IPS DF 4.7 (cell line): Measurements from ENCODE around the gene GTF2F2.

Source experiments
- DNase-seq: peaks from one replicate; pipeline ENCODE4 v3.0.0-alpha.2; 2013; ENCODE audit warnings: low spot score; ENCODE audit errors: extremely low read depth

Gene GTF2F2

GRCh38 chr13:45120967-45121831 is 889 bp downstream of the GTF2F2 start:
- no peak for DNase-seq

DNA sequence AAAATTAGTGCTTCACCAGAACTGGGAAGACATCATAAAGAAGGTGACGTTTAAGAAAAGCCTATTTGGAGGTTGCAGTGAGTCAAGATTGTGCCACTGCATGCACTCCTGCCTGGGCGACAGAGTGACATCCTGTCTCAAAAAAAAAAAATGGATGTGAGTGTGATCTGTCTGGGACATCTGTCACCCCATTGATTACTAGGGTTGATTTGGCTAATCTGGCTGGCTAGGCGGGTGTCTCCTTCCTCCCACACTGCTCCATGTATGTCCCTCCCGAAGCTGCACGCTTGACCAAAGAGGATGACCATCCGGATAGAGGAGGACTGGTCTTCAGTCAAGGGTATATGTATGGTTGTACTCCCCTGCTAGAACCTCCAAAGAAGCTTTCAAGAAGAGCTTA is 2.6 kb downstream of the GTF2F2 start:
- DNase-seq, result no peak

- DNase-seq, result no peak
Measured at GRCh38 chr13:45132369-45133064, 12.2 kb downstream of the GTF2F2 start.

- DNase-seq, result no peak
Measured at GRCh38 chr13:45133396-45134118, 13.2 kb downstream of the GTF2F2 start.

DNA sequence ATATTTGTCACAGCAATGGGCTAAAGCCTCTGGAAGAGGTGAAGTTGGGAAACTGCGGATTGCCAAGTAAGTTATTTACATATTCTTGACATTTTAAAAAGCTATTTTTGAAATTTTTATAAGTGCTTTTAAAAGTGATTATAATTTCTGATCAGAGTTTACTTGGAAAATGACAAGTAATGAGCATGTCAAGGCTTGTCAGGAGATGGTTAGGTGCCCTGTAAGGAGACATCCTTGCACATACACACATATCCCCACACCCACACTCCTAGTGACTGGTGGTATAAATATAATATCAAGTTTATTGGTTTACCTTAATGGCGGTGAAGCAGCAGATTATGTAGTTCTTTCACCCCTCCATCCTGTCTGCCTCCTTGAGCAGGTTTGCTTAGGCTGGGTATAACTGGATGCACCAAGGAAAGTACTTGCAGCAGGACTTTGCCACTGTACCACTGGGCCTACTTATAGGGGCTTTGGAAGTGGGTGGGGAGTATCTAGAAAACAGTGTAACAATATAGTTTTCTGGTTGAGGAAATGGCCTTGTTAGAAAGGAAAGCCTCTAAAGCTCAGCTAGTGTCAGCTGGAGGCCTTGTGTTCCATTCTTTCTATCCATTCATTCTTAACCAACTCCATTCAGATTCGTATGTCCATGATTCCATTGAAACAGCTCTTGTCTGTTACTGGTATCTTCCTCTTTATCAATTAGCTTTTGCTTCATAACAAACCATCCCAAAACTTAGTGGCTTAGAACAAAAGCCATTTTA is 16.6 kb downstream of the GTF2F2 start:
- DNase-seq, result no peak

DNA sequence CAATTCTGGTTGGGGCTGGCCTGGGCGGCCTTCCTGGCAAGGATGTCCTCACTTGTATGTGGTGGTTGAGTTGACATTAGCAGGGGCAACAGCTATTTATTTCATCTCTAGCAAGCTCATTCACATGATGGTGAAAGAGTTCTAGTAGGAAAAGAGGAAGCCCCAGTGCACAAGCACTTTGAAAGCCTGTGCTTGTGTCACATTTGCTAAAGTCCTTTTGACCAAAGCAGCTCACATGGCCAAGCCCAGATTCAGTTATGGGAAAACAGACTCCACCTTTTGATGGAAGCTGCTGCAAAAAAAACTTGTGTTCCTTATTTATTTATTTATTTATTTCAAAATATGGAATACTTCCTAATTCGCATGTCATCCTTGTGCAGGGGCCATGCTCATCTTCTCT is 17.2 kb downstream of the GTF2F2 start:
- no peak for DNase-seq

GRCh38 chr13:45138282-45138681 is 18.0 kb downstream of the GTF2F2 start:
- DNase-seq, result no peak

DNA sequence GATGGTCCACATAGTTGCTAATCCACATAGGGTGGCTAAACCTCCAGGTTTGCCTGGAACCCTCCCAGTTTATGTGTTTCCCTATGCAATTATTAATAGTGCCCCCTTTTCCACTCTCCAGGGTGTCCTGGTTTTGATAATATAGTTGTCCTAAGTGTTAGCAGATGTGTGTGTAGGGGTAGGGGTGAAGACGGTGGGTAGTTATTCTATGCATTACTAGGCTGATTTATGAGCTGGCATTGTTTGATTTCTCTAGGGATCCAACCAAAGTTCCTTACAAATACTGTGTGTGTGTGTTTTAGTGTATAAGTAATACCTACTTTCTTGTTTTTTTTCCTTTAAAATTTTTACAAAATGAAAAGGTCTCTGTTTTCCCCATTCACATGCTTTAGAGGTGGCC is 21.1 kb downstream of the GTF2F2 start:
- no peak for DNase-seq

GRCh38 chr13:45142440-45143345 is 22.4 kb downstream of the GTF2F2 start:
- no peak for DNase-seq

GRCh38 chr13:45143346-45143751 is 23.0 kb downstream of the GTF2F2 start:
- DNase-seq, result no peak

DNA sequence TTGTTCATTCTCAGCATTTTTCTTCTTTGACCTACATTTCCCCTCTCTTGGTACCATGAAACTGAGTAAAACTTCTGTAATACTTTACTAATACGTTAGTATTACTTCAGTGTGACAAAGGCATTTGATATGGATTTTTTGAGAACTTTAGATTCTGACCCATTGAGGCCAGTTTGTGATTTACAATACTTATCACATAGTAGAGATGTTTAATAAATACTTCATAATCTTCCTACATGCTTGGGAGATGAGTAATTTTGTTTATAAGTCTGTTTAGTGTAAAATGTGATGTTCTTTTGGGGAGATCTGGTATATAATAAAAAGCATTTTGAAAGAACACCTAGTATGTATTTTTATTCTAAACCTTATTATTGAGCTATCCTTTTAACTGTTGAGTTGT is 29.7 kb downstream of the GTF2F2 start:
- no peak for DNase-seq

GRCh38 chr13:45156565-45157361 is 36.5 kb downstream of the GTF2F2 start:
- DNase-seq, result no peak

DNA sequence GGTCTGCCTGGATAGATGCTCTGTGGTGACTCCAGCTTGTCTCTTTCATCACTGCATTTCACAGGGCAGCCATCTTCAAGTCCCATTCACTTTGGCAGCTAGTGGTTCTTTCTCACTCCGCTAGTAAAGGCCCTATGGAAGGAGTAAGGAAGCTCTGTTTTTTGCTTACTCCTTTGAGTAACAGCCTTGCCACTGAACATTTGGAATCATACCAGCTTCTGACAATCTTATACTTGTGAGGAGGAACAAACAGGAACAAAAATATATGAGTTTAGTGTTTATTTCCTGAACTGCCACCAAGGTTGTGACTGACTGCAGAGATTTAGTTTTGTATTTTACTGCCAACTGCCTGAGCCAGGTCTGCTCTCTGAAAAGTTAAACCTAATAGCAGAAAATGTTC is 41.9 kb downstream of the GTF2F2 start:
- DNase-seq, result no peak

GRCh38 chr13:45162821-45163220 is 42.5 kb downstream of the GTF2F2 start:
- DNase-seq, result no peak

DNA sequence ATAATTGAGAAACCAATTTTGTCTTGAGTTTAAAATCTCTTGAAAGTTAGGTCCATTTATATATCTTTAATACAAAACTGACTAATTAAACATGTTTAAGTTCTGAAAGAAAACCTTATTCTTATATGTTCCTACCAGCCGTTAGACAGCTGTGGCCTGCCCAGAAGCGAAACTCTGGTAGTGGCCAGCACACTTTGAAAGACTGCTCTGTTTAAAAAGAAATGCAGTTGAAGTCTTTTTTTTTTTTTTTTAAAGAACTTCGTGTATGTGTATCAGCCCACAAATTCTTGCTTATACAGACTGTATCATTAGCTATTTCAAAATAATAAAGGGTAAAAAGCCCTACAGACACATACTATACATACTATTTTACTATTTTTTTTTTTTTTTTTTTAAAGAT is 46.5 kb downstream of the GTF2F2 start:
- no peak for DNase-seq

- no peak for DNase-seq
Measured at GRCh38 chr13:45167611-45168554, 47.6 kb downstream of the GTF2F2 start.

- no peak for DNase-seq
Measured at GRCh38 chr13:45168555-45168930, 48.2 kb downstream of the GTF2F2 start.

GRCh38 chr13:45174478-45174877 is 54.2 kb downstream of the GTF2F2 start:
- DNase-seq, result no peak
